WTC11 (cell line): ENCODE data around the gene WSB1.

Experiments
- ATF3 ChIP-seq: sonication (generic); formaldehyde crosslinking; conservative IDR thresholded peaks from 2 replicates; pipeline ENCODE4 v1.8.1; 2022; ENCODE audit warnings: mild to moderate bottlenecking, missing genetic modification reagents
- CTCF ChIP-seq: fragments of 200-600 bp; IDR thresholded peaks from 2 replicates; pipeline ENCODE4 v1.8.0; 2022; ENCODE audit warnings: antibody characterized with exemption
- GABPB1 ChIP-seq: sonication (generic); formaldehyde crosslinking; IDR thresholded peaks from 2 replicates; pipeline ENCODE4 v1.8.1; 2023; ENCODE audit warnings: mild to moderate bottlenecking, missing genetic modification reagents
- NR2C2 ChIP-seq: sonication (generic); formaldehyde crosslinking; IDR thresholded peaks from 2 replicates; pipeline ENCODE4 v1.8.0; 2022; ENCODE audit warnings: mild to moderate bottlenecking, missing genetic modification reagents
- TEAD4 ChIP-seq: sonication (generic); formaldehyde crosslinking; IDR thresholded peaks from 2 replicates; pipeline ENCODE4 v1.8.0; 2022; ENCODE audit warnings: mild to moderate bottlenecking, missing genetic modification reagents
- USF1 ChIP-seq: sonication (generic); formaldehyde crosslinking; IDR thresholded peaks from 2 replicates; pipeline ENCODE4 v1.8.0; 2022; ENCODE audit warnings: mild to moderate bottlenecking, missing genetic modification reagents

- no peak for TF ChIP-seq CTCF
- no peak for TF ChIP-seq ATF3 (CRISPR knock-in tag)
- TF ChIP-seq GABPB1 (CRISPR knock-in tag): no peak
- TF ChIP-seq NR2C2 (CRISPR knock-in tag): no peak
- no peak for TF ChIP-seq USF1
- no peak for TF ChIP-seq TEAD4 (CRISPR knock-in tag)
These were observed 9.0 kb upstream of the WSB1 start for GRCh38 chr17:27284811-27285415.
